ENCODE measurements around the gene CEP295NL.
"Not testable (repeated sequence)": the region's sequence is repeated elsewhere in the genome, so short reads cannot be mapped to it uniquely, and the experiment has no call there.

CEP295NL gene

DNA sequence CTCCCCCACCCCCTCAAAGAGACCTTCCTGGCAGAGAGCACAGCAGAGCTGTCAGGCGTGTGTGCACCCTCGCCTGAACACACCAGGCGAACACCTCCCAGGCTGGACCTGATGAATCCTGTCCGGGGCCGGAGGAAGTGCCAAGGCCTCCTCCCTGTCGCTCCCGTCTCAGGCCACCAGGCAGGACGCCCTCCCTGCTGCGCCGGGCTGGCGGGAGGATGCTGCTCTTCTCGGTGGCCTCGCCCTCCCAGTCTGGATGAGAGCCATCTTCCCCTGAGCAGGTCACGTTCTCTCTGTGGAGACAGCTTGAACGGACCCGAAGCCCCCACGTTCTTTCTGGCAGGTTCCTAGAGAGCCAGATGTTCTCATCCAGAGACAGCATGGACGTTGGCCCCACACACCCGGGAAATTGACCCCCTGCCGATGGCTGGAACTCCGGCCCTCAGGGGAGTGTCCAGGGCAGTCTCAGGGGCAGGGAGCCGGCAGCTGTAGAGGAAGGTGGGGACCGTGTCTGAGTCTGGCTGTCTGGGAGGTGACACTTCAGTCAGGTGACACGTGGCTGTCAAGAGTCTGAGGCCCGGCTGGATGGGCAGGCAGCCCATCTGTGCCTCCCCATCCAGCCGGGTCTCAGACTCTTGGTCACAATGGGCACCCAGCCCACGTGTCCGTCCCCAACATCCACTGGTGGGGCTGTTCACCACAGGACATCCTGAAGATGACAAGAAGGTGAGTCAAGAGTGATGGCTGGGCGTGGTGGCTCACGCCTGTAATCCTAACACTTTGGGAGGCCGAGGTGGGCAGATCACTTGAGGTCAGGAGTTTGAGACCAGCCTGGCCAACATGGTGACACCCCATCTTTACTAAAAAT lies 27.1 kb upstream of the CEP295NL start:
- DNase-seq (ENCODE audit: low spot score), result no peak

DNA sequence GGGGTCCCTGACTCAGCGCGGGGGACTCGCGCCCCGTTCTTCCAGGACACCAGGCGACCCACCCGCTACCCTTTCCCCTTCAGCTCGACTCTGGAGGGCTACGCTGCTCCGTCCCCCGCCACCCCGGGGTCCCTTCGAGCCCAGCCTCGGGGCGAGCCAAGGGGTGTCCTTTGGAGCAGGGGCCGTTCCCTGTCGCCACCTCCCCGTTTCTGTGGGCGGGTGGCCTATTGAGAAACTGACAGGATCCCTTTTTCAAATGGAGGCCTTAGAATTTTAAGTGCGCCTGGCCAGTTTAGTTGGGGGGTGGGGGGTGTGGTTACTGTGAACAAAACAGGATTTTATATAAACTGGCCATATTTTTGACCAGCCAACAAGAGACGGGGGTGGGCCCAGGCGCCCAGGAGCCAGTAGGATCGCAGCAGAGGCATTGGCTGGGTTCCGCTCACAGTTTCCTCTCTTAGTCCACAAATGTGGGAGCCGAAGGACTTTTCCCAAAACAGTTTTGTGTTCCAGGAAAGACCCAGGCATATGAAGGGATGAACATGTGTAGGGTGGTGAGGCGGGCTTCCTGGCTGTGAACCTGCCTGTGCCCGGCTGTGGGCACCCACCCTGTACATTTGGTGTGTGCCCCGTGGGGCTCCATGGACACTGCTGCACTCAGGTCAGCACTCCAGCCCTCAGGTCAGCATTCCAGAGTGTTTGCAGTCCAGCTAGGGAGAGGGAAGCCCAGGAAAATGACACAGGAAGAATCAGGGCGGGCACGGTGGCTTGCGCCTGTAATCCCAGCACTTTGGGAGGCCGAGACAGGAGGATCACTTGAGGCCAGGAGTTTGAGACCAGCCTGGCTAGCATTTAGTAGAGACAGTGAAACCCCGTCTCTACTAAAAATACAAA lies 22.9 kb upstream of the CEP295NL start:
- DNase-seq (ENCODE audit: low spot score), result no peak

DNA sequence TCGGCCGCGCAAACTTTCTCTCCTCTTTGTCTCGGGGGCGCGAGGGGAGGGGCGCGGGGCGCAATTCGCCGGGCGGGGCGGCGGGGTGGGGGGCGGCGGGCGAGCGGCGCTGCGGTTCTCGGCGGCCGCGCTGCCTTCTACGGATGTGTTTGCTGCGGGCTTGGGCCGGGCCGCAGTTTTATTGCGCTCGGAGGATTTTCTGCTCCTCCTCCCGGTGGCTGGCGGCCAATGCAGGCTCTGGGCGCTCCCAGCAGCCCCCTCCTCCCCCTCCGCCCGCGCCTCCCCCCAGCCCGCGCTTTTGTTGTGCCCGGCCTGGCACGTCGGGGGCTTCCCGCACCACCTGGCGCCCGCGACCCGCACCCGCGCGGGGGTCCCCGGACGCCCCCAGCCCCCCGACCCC lies 22.2 kb upstream of the CEP295NL start, which contains the start of gene TIMP2:
Gene TIMP2, minus strand, starts transcription at position 154 of the 400 bp plus-strand sequence. CDS start 299 bp downstream, outside the sequence.
- peak; percentile 73 for DNase-seq (ENCODE audit: low spot score)

DNA sequence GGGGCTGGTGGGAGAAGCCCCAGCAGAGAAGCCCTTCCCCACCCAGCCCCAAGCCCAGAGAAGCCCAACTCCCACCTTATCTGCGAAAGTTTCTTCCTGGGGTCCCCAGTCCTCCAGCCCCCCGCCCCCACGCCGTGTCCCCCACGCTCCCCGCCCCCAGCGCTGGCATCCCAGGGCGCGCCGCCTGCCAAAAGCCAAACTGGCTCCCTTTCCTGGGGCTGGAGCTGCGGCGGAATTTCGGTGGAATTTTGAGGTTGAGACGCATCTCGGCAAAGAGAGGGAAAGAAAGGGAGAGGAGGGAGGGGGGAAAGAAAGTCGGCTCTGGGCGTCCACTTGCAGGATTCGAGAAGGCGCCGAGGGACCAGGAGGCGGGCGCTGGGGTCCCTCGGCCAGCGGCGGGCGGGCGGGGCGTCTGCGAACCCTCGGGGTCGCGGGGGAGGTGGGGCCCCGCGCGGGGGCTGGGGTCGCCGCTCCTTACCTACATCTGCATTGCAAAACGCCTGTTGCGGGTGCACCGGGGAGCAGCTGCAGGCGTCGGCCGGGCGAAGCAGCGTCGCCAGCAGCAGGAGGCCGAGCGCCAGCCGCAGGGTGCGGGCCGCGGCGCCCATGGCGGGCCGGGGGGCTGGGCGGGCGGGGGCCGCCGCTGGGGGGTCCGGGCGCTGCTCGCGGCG lies 21.6 kb upstream of the CEP295NL start:
- no peak for DNase-seq (ENCODE audit: low spot score)

DNA sequence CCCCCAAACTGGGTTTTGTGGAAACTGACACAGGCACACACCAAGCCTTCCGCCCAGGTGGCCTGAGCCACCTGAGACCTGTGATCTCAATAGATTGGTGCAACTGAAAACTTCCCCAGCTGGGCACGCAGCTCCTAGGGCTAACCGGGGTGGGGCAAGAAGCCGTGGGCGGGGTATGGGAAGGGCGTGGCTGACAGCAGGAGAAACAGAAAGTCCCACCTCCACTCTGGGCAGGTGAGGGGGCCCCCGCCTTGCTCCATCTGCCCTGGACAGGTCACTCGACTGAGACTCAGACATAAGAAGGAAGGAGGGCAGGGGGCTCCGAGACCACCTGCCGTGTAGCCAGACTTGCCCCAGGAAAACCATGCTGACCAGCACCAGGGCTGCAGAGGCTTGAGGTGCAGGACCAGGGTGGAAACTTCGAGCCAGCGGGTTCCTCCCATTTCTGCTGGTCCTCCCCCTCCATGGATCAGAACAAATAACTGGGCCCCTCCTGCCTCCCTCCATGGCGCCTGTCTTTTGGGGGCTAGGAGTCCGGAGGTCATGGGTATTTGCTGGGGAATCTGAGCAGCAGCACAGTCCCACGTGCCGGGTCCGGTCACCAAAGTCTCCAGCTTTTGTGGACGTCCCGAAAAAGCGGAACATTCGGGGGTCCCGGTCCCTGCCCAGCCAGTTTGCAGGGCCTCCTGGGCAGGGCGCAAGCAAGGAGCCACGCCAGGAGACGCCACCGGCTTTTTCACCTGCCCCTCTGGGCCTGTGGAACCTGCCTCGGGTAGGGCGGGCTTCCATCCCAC lies 20.9 kb upstream of the CEP295NL start:
- peak; percentile 71 for DNase-seq (ENCODE audit: low spot score)

- no peak for DNase-seq (ENCODE audit: low spot score)
Measured at GRCh38 chr17:78922816-78923498, 20.0 kb upstream of the CEP295NL start.

DNA sequence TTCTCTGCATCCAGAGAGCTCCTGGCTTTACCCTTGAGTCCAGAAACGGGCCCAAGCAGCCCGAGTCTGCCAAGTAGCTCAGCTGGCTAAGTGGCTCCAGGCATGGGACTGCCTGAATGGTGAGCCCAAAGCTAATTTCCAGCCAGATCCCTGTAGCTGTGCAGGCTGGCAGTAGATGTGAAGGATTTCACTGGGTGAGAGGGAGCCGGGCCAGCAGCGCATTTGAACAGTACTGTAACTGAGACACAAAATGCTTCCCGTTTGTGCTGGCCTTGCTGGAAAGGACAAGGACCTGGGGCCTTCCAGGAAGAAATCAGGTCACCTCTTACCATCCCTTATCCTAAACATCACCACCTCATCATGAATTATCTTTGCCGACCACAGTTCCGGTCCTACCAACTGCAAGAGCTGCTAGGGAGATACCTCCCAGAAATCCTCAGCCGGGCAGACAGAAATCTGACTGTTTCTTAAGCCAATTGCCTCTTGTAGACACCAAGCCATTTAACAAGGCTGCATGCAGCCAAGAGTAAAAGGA lies 18.5 kb upstream of the CEP295NL start:
- no peak for DNase-seq (ENCODE audit: low spot score)

DNA sequence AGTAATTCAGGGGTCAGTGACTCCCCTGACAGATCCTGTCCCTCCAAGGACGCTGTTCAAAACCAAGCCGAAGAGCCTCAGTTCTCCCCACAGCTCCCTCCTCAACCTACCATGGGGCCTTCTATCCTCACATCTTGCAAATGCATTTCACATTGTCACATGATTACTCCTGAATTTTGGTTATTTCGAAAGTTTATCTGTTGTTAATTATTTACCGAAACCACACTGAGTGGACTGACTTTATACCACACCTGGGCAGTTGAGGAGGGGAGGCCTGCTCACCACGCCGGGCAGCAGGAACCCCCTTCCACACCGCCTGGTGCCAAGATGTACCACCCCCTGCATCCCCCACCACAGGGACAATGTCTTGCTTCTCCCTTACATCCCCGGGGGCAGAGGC lies 17.5 kb upstream of the CEP295NL start:
- DNase-seq (ENCODE audit: low spot score), result no peak

- DNase-seq (ENCODE audit: low spot score), result no peak
Measured at GRCh38 chr17:78919861-78920450, 17.0 kb upstream of the CEP295NL start.

- no peak for DNase-seq (ENCODE audit: low spot score)
Measured at GRCh38 chr17:78918979-78919378, 16.0 kb upstream of the CEP295NL start.

GRCh38 chr17:78917451-78918275 lies 14.7 kb upstream of the CEP295NL start:
- no peak for DNase-seq (ENCODE audit: low spot score)

DNA sequence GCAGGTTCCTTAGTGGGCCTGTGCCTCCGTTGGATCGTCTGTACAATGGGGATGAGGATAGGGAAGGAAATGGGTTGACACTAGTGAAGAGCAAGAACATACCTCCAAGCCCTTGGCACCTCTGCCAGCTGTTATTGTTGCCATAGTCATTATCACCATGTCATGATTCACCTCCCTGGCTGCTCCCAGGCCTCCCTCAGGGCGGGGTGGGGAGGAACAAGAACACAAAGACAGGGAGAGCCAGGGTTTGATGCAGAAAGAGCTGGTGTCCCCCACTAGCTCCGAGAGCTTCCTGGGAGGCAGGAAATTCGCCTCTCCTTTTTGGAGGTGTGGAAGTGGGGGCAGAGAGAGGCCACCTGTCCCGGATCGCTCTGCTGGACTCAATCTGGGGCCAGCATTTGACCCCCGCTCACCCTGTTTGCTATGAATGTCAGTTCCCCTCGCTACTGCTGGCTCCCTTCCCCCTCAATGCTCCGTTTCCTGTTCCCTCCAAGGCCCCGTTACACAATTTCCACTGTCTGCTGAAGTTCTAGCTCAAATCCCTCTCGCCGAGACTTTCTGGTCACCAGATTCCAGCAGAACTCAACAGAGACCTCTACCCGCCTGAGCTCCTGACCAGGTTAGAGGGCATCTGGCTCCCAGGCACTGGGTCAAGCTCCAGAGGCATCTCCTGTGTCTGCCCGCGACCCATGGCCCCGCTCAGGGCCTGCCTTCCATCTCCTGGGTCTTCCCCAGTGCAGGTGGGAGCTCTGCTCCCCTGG lies 13.1 kb upstream of the CEP295NL start:
- no peak for DNase-seq (ENCODE audit: low spot score)

DNA sequence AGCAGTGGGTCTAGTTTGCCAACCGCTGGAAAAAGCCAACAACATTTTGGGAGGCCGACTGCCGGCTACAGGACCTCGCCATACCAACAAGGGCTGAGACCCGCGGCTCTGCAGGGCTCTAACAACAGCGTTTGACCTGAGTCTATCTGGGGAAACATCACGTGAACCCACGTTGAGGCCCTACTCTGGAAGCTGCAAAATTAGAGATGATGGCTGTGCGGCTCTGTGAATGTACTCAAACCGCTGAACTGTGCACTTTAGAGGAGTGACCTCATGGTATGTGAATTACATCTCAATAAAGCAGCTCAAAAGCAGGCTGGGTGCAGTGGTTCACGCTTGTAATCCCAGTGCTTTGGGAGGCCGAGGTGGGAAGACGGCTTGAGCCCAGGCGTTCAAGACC lies 10.1 kb upstream of the CEP295NL start:
- DNase-seq (ENCODE audit: low spot score), result no peak

GRCh38 chr17:78912082-78912481 lies 9.1 kb upstream of the CEP295NL start:
- DNase-seq (ENCODE audit: low spot score), result no peak

- not testable (repeated sequence) for DNase-seq (ENCODE audit: low spot score)
Measured at GRCh38 chr17:78911543-78911942, 8.5 kb upstream of the CEP295NL start.

GRCh38 chr17:78910497-78911284 lies 7.7 kb upstream of the CEP295NL start:
- DNase-seq (ENCODE audit: low spot score), result no peak

GRCh38 chr17:78908426-78908825 lies 5.4 kb upstream of the CEP295NL start:
- DNase-seq (ENCODE audit: low spot score), result no peak

- DNase-seq (ENCODE audit: low spot score), result no peak
Measured at GRCh38 chr17:78905541-78905940, 2.5 kb upstream of the CEP295NL start.

Data from germinal center (tissue), 1 donor.